HepG2 (cell line): Measurements from ENCODE around the gene UGT2B15. TPM values are rescaled to one million over a fixed set of nuclear protein-coding genes. Genes with fewer than 3 reads are reported as not detected.
A peak's percentile ranks its signal among the peaks of the same experiment; 100 is the strongest.

Source experiments
- ARHGAP35 ChIP-seq: sonication (generic); formaldehyde crosslinking; IDR thresholded peaks from 2 replicates; pipeline ENCODE4 v1.9.0; 2022; ENCODE audit warnings: mild to moderate bottlenecking, inconsistent platforms, moderate library complexity, missing genetic modification reagents, borderline replicate concordance
- CAMTA2 ChIP-seq: sonication (generic); formaldehyde crosslinking; IDR thresholded peaks from 2 replicates; pipeline ENCODE4 v1.4.0; 2020; ENCODE audit warnings: mild to moderate bottlenecking, missing genetic modification reagents, borderline replicate concordance
- EEA1 ChIP-seq: sonication (generic); formaldehyde crosslinking; IDR thresholded peaks from 2 replicates; pipeline ENCODE4 v1.5.1; 2020; ENCODE audit warnings: mild to moderate bottlenecking, missing genetic modification reagents, borderline replicate concordance
- FOXK1 ChIP-seq: sonication (generic); formaldehyde crosslinking; IDR thresholded peaks from 2 replicates; pipeline ENCODE4 v1.4.0; 2020; ENCODE audit warnings: low read depth, missing genetic modification reagents, borderline replicate concordance
- JDP2 ChIP-seq: sonication (generic); formaldehyde crosslinking; IDR thresholded peaks from 2 replicates; pipeline ENCODE4 v1.8.1; 2022; ENCODE audit warnings: missing genetic modification reagents, borderline replicate concordance
- KDM3A ChIP-seq: IDR thresholded peaks from 2 replicates; pipeline ENCODE4 v1.6.1; 2018; ENCODE audit warnings: low read depth, missing compliant biosample characterization
- KLF11 ChIP-seq: IDR thresholded peaks from 2 replicates; pipeline ENCODE4 v1.6.1; 2016; ENCODE audit warnings: missing compliant biosample characterization
- NR2F6 ChIP-seq, 2 experiments: IDR thresholded peaks; 2 replicates each; pipeline ENCODE4 v1.6.1; 2016; ENCODE audit warnings: antibody characterized with exemption in 1 of 2, mild to moderate bottlenecking in 1 of 2
- POGZ ChIP-seq: sonication (generic); formaldehyde crosslinking; IDR thresholded peaks from 2 replicates; pipeline ENCODE4 v1.4.0; 2020; ENCODE audit warnings: mild to moderate bottlenecking, missing genetic modification reagents
- RARA ChIP-seq: IDR thresholded peaks from 2 replicates; pipeline ENCODE4 v1.6.1; 2016; ENCODE audit warnings: missing genetic modification reagents, missing compliant biosample characterization
- RBM22 ChIP-seq: fragments of 200-400 bp; formaldehyde crosslinking; optimal IDR thresholded peaks from 2 replicates; pipeline ENCODE3; 2017; ENCODE audit warnings: mild to moderate bottlenecking, low read length, moderate library complexity
- TAF1 ChIP-seq: sonication (generic); formaldehyde crosslinking; IDR thresholded peaks from 2 replicates; pipeline ENCODE4 v1.4.0; 2020; ENCODE audit warnings: missing genetic modification reagents
- ZBTB1 ChIP-seq: sonication (generic); formaldehyde crosslinking; IDR thresholded peaks from 2 replicates; pipeline ENCODE4 v1.4.0; 2020; ENCODE audit warnings: missing genetic modification reagents, borderline replicate concordance
- ZMYM2 ChIP-seq: sonication (generic); formaldehyde crosslinking; IDR thresholded peaks from 2 replicates; pipeline ENCODE4 v1.8.0; 2022; ENCODE audit warnings: mild to moderate bottlenecking, missing genetic modification reagents
- ZNF101 ChIP-seq: sonication (generic); formaldehyde crosslinking; IDR thresholded peaks from 2 replicates; pipeline ENCODE4 v1.4.0; 2020; ENCODE audit warnings: mild to moderate bottlenecking, low read depth, missing genetic modification reagents, borderline replicate concordance
- ZSCAN9 ChIP-seq: IDR thresholded peaks from 2 replicates; pipeline ENCODE4 v1.6.1; 2016; ENCODE audit warnings: borderline replicate concordance
- polyA plus RNA-seq, 8 experiments: library from polyadenylated mRNA; depleted of rRNA in 3 of 8; stranded (reverse) in 7 of 8; unstranded in 1 of 8; fragments of >200 nt; fragmentation: Illumina TruSeq in 4 of 8; extraction: Trizol in 4 of 8; gene quantifications; 2 replicates each; pipeline versions ENCODE4 v1.2.1 to v1.2.3, GENCODE V29; 2011 to 2016; ENCODE audit warnings: low read depth in 4 of 8, missing spikeins in 1 of 8, mixed read lengths in 1 of 8; ENCODE audit not compliant: insufficient read depth in 1 of 8
- total RNA-seq, 5 experiments: library from RNA; depleted of rRNA; stranded (reverse); fragments of >200 nt; fragmentation: Illumina TruSeq; extraction: Trizol; gene quantifications; 2 replicates each; pipeline ENCODE4 v1.2.3, GENCODE V29; 2016; ENCODE audit warnings: low read depth in 1 of 5
- TF ChIP-seq, protein P1 (sequence below): sonication (generic); formaldehyde crosslinking; IDR thresholded peaks from 2 replicates; pipeline ENCODE4 v1.9.0; 2021; ENCODE audit warnings: missing genetic modification reagents, mild to moderate bottlenecking, borderline replicate concordance
- TF ChIP-seq, protein P2 (sequence below): sonication (generic); formaldehyde crosslinking; IDR thresholded peaks from 2 replicates; pipeline ENCODE4 v1.4.0; 2020; ENCODE audit warnings: mild to moderate bottlenecking, missing genetic modification reagents
- TF ChIP-seq, protein P3 (sequence below): sonication (generic); IDR thresholded peaks from 2 replicates; pipeline ENCODE4 v1.6.1; 2016; ENCODE audit warnings: low read depth, borderline replicate concordance
- TF ChIP-seq, protein P4 (sequence below): sonication (generic); formaldehyde crosslinking; IDR thresholded peaks from 2 replicates; pipeline ENCODE4 v1.4.0; 2020; ENCODE audit warnings: mild to moderate bottlenecking, missing genetic modification reagents

Gene UGT2B15
- total and polyA plus RNA-seq, 2 of the 13 experiments (the other 11 are each of a cell fraction or from before 2014, with no cell fraction given), result 0.04 to 0.11 TPM

DNA sequence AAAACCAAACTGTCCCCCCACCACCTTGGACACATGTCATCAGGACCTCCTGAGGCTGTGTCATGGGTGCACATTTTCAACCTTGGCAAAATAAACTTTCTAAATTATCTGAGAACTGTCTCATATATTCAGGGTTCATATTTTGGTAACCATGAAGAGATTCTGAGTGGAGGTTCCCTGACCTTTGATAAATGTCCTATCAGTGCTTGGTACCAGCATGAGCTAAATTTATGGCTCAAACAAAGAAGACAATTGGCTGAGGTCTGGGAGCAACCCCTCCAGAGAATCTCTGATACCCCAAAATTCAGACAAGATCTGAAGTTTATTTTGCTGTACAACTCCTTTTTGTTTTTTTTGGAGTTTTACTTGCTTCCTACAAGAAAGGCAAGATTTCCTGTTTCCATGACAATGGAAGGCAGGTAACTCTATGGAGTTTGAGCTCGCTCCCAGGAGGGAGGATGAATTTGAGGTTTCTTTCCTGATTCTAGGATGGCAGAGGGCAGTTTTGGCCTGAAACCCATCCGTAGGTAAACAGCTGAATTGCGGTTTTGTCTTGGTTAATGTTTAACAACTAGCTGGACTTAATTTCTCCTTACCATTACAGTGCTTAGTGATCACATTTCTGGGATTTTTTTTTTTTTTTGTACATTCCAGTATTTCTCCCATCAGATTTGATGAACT lies 14.5 kb downstream of the UGT2B15 start (continued):
- TF ChIP-seq JDP2 (no peak), TAF1 (peak; percentile 11; the same call in 1 of the 2 replicates), KDM3A (CRISPR knock-in tag) (no peak), RARA (CRISPR knock-in tag) (peak; percentile 23; the same call in 1 of the 2 replicates), ZBTB1 (CRISPR knock-in tag) (no peak), ZSCAN9 (CRISPR knock-in tag) (peak; percentile 9; the same call in 1 of the 2 replicates), KLF11 (CRISPR knock-in tag) (no peak), POGZ (CRISPR knock-in tag) (peak; percentile 35; the same call in 1 of the 2 replicates), ARHGAP35 (CRISPR knock-in tag) (no peak), ZMYM2 (CRISPR knock-in tag) (no peak), CAMTA2 (no peak), RBM22 (no peak), NR2F6 (IDR thresholded peaks at IDR 0.05) (no peak), NR2F6 (CRISPR knock-in tag; IDR thresholded peaks at IDR 0.05) (peak; percentile 45; the same call in 1 of the 2 replicates), FOXK1 (no peak), EEA1 (no peak), ZNF101 (CRISPR knock-in tag) (no peak)
- TF ChIP-seq, protein P1, sequence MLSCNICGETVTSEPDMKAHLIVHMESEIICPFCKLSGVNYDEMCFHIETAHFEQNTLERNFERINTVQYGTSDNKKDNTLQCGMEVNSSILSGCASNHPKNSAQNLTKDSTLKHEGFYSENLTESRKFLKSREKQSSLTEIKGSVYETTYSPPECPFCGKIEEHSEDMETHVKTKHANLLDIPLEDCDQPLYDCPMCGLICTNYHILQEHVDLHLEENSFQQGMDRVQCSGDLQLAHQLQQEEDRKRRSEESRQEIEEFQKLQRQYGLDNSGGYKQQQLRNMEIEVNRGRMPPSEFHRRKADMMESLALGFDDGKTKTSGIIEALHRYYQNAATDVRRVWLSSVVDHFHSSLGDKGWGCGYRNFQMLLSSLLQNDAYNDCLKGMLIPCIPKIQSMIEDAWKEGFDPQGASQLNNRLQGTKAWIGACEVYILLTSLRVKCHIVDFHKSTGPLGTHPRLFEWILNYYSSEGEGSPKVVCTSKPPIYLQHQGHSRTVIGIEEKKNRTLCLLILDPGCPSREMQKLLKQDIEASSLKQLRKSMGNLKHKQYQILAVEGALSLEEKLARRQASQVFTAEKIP, result no peak
- TF ChIP-seq, protein P2, sequence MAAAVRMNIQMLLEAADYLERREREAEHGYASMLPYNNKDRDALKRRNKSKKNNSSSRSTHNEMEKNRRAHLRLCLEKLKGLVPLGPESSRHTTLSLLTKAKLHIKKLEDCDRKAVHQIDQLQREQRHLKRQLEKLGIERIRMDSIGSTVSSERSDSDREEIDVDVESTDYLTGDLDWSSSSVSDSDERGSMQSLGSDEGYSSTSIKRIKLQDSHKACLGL (CRISPR knock-in tag), result no peak
- TF ChIP-seq, protein P3, sequence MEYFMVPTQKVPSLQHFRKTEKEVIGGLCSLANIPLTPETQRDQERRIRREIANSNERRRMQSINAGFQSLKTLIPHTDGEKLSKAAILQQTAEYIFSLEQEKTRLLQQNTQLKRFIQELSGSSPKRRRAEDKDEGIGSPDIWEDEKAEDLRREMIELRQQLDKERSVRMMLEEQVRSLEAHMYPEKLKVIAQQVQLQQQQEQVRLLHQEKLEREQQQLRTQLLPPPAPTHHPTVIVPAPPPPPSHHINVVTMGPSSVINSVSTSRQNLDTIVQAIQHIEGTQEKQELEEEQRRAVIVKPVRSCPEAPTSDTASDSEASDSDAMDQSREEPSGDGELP, result peak; percentile 51; the same call in 1 of the 2 replicates
- TF ChIP-seq, protein P4, sequence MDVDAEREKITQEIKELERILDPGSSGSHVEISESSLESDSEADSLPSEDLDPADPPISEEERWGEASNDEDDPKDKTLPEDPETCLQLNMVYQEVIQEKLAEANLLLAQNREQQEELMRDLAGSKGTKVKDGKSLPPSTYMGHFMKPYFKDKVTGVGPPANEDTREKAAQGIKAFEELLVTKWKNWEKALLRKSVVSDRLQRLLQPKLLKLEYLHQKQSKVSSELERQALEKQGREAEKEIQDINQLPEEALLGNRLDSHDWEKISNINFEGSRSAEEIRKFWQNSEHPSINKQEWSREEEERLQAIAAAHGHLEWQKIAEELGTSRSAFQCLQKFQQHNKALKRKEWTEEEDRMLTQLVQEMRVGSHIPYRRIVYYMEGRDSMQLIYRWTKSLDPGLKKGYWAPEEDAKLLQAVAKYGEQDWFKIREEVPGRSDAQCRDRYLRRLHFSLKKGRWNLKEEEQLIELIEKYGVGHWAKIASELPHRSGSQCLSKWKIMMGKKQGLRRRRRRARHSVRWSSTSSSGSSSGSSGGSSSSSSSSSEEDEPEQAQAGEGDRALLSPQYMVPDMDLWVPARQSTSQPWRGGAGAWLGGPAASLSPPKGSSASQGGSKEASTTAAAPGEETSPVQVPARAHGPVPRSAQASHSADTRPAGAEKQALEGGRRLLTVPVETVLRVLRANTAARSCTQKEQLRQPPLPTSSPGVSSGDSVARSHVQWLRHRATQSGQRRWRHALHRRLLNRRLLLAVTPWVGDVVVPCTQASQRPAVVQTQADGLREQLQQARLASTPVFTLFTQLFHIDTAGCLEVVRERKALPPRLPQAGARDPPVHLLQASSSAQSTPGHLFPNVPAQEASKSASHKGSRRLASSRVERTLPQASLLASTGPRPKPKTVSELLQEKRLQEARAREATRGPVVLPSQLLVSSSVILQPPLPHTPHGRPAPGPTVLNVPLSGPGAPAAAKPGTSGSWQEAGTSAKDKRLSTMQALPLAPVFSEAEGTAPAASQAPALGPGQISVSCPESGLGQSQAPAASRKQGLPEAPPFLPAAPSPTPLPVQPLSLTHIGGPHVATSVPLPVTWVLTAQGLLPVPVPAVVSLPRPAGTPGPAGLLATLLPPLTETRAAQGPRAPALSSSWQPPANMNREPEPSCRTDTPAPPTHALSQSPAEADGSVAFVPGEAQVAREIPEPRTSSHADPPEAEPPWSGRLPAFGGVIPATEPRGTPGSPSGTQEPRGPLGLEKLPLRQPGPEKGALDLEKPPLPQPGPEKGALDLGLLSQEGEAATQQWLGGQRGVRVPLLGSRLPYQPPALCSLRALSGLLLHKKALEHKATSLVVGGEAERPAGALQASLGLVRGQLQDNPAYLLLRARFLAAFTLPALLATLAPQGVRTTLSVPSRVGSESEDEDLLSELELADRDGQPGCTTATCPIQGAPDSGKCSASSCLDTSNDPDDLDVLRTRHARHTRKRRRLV (CRISPR knock-in tag), result no peak
